ENCODE measurements around the gene CUL4A. TPM values are rescaled to one million over a fixed set of nuclear protein-coding genes. Genes with fewer than 3 reads are reported as not detected.
"Not testable (repeated sequence)": the region's sequence is repeated elsewhere in the genome, so short reads cannot be mapped to it uniquely, and the experiment has no call there.

Gene CUL4A
- polyA plus RNA-seq (ENCODE audit: insufficient read length in 3 of 3), result 10 to 100 TPM; 79.3 to 85.1 (median 83.9) TPM

- DNase-seq (ENCODE audit: low read depth in 3 of 3, low spot score in 2 of 3), result peak in 1 of 3 donors; percentile 61
Measured at GRCh38 chr13:113209336-113209758, at the start of gene CUL4A. Gene CUL4A (plus strand): TSS chr13:113209613. CDS start chr13:113209628, 15 bp downstream.

GRCh38 chr13:113159701-113160100 is 49.7 kb upstream of the CUL4A start:
- no peak for DNase-seq (ENCODE audit: low read depth in 3 of 3, low spot score in 2 of 3)

GRCh38 chr13:113160983-113161382 is 48.4 kb upstream of the CUL4A start:
- DNase-seq (ENCODE audit: low read depth in 3 of 3, low spot score in 2 of 3), result no peak

GRCh38 chr13:113161433-113161832 is 48.0 kb upstream of the CUL4A start:
- DNase-seq (ENCODE audit: low read depth in 3 of 3, low spot score in 2 of 3), result no peak

GRCh38 chr13:113161975-113162374 is 47.4 kb upstream of the CUL4A start:
- not testable (repeated sequence) for DNase-seq (ENCODE audit: low read depth in 3 of 3, low spot score in 2 of 3)

GRCh38 chr13:113162783-113163685 is 46.4 kb upstream of the CUL4A start:
- DNase-seq (ENCODE audit: low read depth in 3 of 3, low spot score in 2 of 3), result no peak

DNA sequence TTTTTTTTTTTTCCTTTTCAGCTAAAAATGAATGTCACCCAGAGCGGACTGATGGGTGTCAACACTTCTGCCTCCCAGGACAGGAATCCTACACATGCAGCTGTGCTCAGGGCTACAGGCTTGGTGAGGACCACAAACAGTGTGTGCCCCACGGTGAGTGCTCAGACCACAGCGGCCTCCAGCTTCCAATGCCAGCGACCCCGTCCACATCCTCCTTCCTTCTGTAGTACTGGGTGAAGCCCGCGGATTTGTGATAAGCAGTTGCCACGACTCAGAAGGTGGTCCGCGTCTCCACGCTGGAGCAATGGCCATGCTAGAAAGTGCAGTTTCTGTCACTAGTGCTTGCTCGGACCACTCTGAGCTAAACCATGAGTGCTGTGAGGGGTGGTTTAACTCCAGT is 44.9 kb upstream of the CUL4A start:
- no peak for DNase-seq (ENCODE audit: low read depth in 3 of 3, low spot score in 2 of 3)

DNA sequence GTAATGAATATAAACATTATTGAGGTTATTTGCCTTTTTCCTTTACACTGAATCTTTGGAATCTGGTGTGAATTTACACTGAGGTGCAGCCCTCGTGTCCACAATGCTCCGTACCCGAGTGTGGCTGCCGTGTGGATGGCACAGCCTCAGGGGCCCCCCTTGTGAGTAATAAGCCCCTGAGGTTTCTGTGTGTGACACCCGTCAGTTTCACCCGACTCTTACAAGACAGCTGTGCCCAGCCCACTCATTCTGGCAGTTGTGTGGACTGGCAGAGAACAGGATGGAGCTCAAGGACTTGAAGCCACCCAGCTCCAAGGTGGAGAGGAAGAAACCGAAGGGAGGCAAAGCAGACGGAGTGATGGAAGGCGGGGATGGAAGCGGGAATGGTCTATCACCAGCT is 43.1 kb upstream of the CUL4A start:
- DNase-seq (ENCODE audit: low read depth in 3 of 3, low spot score in 2 of 3), result no peak

GRCh38 chr13:113166681-113167080 is 42.7 kb upstream of the CUL4A start:
- no peak for DNase-seq (ENCODE audit: low read depth in 3 of 3, low spot score in 2 of 3)

DNA sequence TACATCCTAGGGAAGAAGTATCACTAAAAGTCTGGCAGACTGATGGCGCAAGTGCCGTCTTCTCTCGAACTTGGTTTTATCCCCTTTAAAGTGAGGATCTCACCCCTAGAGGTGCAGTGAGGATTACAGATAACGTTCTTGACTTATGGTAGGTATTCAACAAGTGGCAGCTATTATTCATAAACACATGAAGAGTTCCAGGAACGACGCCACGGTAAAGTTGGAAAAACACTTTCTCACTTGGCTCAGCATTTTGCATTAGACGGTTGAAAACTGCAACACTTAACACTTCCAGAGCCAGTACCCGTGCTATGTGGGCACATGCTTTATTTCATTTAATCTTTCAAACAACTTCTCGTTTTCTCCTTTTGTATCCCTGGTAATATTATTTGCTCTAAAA is 42.3 kb upstream of the CUL4A start:
- no peak for DNase-seq (ENCODE audit: low read depth in 3 of 3, low spot score in 2 of 3)

GRCh38 chr13:113167575-113167974 is 41.8 kb upstream of the CUL4A start:
- DNase-seq (ENCODE audit: low read depth in 3 of 3, low spot score in 2 of 3), result no peak

- DNase-seq (ENCODE audit: low read depth in 3 of 3, low spot score in 2 of 3), result no peak
Measured at GRCh38 chr13:113168211-113168610, 41.2 kb upstream of the CUL4A start.

- no peak for DNase-seq (ENCODE audit: low read depth in 3 of 3, low spot score in 2 of 3)
Measured at GRCh38 chr13:113169277-113170272, 39.8 kb upstream of the CUL4A start.

DNA sequence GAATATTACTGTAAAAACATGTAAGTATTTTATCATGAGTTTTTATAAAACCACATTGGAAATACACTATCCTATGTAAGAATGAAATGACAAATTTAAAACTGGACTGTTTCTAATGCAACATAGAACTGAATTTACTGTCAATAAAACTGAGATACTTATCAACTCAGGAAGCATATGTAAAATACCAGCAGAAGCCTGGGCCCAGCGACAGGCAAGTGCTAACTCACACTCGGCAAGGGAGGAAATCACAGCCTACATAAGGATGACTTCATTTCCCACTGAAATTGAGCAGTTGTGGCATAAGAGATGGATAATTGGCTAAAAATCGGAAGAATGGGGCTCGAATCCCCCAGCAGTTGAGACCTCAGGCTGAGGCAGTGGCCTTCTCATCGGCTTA is 38.9 kb upstream of the CUL4A start:
- no peak for DNase-seq (ENCODE audit: low read depth in 3 of 3, low spot score in 2 of 3)

DNA sequence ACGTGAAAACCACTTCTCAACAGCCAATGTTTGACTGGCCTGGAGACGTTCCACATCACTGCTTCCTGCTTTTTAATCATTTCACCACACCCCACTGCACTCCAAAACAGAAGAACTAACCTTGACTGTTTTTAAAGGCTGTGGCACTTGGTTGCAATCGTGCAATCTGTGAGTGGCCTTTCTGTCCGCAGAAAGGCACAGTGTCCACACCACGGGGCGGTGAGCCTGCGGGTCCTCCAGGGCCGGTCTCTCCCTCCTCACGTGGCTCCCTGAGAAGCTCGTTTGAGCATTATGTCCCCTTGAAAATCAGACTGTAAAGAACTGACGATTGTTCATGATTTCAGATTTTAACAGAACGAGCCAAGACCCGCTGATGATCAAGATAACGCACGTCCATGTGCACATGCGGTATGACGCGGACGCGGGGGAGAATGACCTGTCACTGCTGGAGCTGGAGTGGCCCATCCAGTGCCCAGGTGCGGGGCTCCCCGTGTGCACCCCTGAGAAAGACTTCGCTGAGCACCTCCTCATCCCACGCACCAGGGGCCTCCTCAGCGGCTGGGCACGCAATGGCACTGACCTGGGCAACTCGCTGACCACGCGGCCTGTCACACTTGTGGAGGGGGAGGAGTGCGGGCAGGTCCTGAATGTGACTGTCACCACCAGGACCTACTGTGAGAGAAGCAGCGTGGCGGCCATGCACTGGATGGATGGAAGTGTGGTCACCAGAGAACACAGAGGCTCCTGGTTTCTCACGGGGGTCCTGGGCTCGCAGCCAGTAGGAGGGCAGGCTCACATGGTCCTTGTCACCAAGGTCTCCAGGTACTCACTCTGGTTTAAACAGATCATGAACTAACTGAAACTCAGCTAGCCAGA is 37.9 kb upstream of the CUL4A start:
- no peak for DNase-seq (ENCODE audit: low read depth in 3 of 3, low spot score in 2 of 3)

DNA sequence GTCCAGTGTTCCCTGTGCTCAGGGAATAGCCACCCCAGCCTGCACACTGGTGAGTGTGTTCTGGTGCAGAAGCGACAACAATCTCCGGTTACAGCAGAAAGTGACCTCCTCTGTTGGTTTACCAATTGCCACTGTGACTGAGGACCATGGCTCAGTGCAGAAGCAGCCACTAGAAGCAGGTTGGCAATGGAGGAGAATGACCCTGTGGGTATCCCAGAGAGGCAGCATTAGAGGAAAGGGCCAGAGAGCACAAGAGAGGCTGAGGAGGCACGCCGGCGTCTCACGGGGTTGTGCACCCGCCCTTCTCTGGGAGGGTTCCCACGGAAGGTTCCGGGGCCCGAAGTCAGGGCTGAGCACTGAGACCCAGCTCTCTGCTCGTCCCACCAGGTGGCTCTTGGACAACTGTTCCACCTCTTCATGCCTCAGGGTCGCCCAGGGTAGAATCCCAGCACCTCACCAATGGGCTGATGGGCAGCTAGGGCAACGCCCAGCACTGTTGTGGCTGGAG is 36.9 kb upstream of the CUL4A start:
- no peak for DNase-seq (ENCODE audit: low read depth in 3 of 3, low spot score in 2 of 3)

DNA sequence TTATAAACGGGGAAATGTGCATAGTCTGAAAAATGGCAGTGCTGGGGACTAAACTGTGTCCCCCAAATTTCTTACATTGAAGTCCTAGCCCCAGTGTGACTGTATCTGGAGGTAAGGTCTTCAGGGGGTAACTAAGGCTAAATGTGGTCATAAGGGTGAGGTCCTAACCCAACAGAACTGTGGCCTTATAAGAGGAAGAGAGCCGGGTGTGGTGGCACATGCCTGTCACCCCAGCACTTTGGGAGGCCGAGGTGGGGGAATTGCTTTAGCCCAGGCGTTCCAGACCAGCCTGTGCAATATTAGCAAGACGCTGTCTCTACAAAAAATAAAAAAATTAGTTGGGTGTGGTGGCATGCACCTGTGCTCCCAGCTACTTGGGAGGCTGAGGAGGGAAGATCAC is 33.1 kb upstream of the CUL4A start:
- no peak for DNase-seq (ENCODE audit: low read depth in 3 of 3, low spot score in 2 of 3)

GRCh38 chr13:113176822-113177221 is 32.6 kb upstream of the CUL4A start:
- no peak for DNase-seq (ENCODE audit: low read depth in 3 of 3, low spot score in 2 of 3)

DNA sequence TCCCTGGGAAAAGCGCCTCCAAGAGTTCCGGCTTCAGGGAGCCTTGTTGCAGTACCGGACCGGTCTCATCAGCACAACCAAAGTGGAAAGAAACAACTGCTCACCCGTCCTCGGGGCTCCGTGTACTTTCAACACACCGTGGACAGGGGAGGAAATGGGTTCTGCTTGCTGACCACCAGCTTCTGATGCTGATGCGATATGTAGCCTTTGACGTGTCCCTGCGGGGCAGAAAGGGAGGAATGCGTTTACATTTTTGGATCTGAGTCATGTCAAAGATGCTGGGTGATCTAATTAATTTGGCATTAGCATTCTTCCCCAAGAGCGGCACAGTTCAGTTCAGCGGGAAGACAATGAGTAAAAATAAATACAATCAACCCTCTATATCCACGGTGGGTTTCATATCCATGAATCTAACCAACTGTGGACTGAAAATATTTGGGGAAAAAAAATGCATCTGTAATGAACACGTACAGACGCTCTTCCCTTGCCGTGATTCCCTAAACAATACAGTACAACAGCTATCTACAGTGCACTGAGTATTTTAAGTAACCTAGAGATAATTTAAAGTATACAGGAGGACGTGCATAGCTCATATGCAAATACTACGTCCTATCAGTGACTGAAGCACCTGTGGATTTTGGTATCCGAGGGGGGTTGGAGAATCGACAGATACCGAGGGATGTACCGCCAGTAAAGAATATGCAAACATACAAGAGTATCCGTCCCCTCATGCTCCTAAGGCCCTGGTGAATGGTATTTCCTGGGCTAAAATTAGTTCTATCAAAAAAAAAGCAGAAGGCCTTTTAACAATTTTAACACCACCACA is 31.1 kb upstream of the CUL4A start:
- no peak for DNase-seq (ENCODE audit: low read depth in 3 of 3, low spot score in 2 of 3)

All from right renal cortex interstitium (tissue), 3 donors.